ENCODE data around the gene A1BG.

A1BG gene

DNA sequence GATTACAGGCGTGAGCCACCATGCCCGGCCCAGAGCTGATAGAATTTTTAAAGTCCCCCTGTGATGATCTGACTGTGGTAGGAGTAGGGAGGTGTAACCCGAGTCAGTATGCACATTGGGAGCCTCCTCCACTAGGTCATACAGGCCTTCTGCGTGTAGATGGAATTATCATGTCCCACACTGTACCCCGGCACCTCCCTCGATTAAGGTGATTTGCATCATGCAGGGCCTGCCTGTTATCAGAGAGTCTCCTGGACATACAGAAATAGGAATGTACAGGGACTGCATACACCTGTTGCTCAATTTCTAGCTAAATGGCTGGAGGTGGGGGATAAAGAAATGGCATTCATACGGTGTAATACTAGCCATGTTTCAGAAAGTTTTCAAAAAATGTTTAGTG is 49.0 kb downstream of the A1BG start:
- no peak overlapping the region for H3K4me3 ChIP-seq (ENCODE audit: low read depth, low read length)
- TF ChIP-seq, protein P1, sequence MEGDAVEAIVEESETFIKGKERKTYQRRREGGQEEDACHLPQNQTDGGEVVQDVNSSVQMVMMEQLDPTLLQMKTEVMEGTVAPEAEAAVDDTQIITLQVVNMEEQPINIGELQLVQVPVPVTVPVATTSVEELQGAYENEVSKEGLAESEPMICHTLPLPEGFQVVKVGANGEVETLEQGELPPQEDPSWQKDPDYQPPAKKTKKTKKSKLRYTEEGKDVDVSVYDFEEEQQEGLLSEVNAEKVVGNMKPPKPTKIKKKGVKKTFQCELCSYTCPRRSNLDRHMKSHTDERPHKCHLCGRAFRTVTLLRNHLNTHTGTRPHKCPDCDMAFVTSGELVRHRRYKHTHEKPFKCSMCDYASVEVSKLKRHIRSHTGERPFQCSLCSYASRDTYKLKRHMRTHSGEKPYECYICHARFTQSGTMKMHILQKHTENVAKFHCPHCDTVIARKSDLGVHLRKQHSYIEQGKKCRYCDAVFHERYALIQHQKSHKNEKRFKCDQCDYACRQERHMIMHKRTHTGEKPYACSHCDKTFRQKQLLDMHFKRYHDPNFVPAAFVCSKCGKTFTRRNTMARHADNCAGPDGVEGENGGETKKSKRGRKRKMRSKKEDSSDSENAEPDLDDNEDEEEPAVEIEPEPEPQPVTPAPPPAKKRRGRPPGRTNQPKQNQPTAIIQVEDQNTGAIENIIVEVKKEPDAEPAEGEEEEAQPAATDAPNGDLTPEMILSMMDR (IDR thresholded peaks at IDR 0.05; ENCODE audit: low read depth, low read length, missing control alignments): no peak
- no peak for DNase-seq (ENCODE audit: low read depth)
- in situ Hi-C loops (cut with HindIII; ENCODE audit: low sequenced_read_pairs): no loop called here

DNA sequence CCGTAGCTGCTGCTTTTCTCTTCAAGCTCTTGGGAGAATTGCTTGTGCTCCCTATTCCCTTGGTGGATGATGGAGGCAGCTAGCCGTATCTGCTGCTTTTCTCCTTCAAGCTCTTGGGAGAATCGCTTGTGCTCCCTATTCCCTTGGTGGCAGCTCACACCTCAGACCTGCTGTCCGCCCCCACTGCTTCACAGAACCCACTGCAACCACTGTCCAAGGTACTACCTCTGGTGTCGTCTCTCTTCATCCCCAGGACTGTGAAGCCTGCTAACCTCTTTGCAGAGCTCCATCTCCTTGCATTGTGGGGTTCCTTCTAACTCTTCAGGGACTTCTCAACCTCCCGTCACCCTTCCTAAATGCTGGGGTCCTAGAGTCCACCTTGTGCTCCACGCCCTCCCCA is 52.7 kb downstream of the A1BG start:
- in situ Hi-C loops (cut with HindIII; ENCODE audit: low sequenced_read_pairs): no loop called here
- no peak overlapping the region for H3K4me3 ChIP-seq (ENCODE audit: low read depth, low read length)
- TF ChIP-seq, protein P1 (IDR thresholded peaks at IDR 0.05; ENCODE audit: low read depth, low read length, missing control alignments): no peak
- DNase-seq (ENCODE audit: low read depth): no peak

DNA sequence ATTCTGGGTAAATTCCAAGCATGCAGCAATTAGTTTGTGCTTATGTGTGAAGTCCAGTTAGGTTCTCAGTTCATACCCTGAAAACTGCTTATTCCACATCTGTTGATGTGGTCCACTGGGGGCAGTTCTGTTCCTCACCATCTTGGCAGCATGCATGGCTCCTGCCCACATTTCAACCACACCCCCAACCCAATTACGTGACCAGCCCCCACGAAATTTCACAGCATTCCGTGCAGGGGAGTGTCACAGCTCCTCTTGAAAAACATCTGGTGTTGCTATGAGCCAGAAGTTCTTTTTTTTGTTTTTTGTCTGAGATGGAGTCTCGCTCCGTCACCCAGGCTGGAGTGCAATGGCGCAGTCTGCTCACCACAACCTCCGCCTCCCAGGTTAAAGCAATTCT is 57.2 kb downstream of the A1BG start:
- H3K4me3 ChIP-seq (ENCODE audit: low read depth, low read length): no peak overlapping the region
- in situ Hi-C loops (cut with HindIII; ENCODE audit: low sequenced_read_pairs): loop anchor here (5.0 kb wide), 1 partner anchor 69 kb away; the partner anchor contains the start of gene ZNF544
- TF ChIP-seq, protein P1 (IDR thresholded peaks at IDR 0.05; ENCODE audit: low read depth, low read length, missing control alignments): no peak
- no peak for DNase-seq (ENCODE audit: low read depth)
